Neural cell (in vitro differentiated cells): ENCODE results near the gene TSPO2. TPM values are rescaled to one million over a fixed set of nuclear protein-coding genes. Genes with fewer than 3 reads are reported as not detected.

Experiments used
- H2AFZ ChIP-seq: fragments of 200-600, 300-800 bp; sonication (generic), shearing (Covaris generic); 2 replicates; pipeline ENCODE4 v1.6.0; 2014; ENCODE audit warnings: low read depth, mild to moderate bottlenecking, antibody characterized with exemption, low read length, moderate library complexity
- H3F3A ChIP-seq: fragments of 200-600 bp; shearing (Covaris generic); 2 replicates; pipeline ENCODE4 v1.6.1; 2016; ENCODE audit warnings: mild to moderate bottlenecking, moderate library complexity, mixed read lengths, antibody characterized with exemption, low read length; ENCODE audit not compliant: insufficient read depth, poor library complexity, severe bottlenecking
- H3K27ac ChIP-seq: fragments of 200-600, 300-800 bp; sonication (generic), shearing (Covaris generic); 2 replicates; pipeline ENCODE4 v1.5.1; 2014; ENCODE audit warnings: mild to moderate bottlenecking, low read length, moderate library complexity
- H3K27me3 ChIP-seq: fragments of 300-800, 200-600 bp; sonication (generic), shearing (Covaris generic); 2 replicates; pipeline ENCODE4 v1.6.0; 2014; ENCODE audit warnings: mild to moderate bottlenecking, low read depth, low read length, moderate library complexity; ENCODE audit not compliant: insufficient read depth
- H3K36me3 ChIP-seq: fragments of 300-800, 200-600 bp; sonication (generic), shearing (Covaris generic); 2 replicates; pipeline ENCODE4 v1.5.1; 2014; ENCODE audit warnings: mild to moderate bottlenecking, antibody characterized with exemption, low read length, moderate library complexity; ENCODE audit not compliant: insufficient read depth
- H3K4me2 ChIP-seq: fragments of 300-800, 200-600 bp; sonication (generic), shearing (Covaris generic); 2 replicates; pipeline ENCODE4 v1.6.0; 2014; ENCODE audit warnings: mild to moderate bottlenecking, low read length
- H3K4me3 ChIP-seq: fragments of 300-800, 200-600 bp; sonication (generic), shearing (Covaris generic); 2 replicates; pipeline ENCODE4 v1.5.1; 2014; ENCODE audit warnings: mild to moderate bottlenecking, low read length, moderate library complexity
- H3K79me2 ChIP-seq: fragments of 200-600 bp; shearing (Covaris generic); replicated peaks from 2 replicates; pipeline ENCODE4 v1.6.0; 2014; ENCODE audit warnings: mild to moderate bottlenecking, low read length, moderate library complexity; ENCODE audit not compliant: insufficient read depth
- H3K9ac ChIP-seq: fragments of 300-800, 200-600 bp; sonication (generic), shearing (Covaris generic); 2 replicates; pipeline ENCODE4 v1.6.1; 2016; ENCODE audit warnings: mild to moderate bottlenecking, low read length, mixed read lengths
- H3K9me2 ChIP-seq: fragments of 200-600 bp; shearing (Covaris generic); 2 replicates; pipeline ENCODE4 v1.6.1; 2016; ENCODE audit warnings: mild to moderate bottlenecking, low read length, mixed read lengths; ENCODE audit not compliant: insufficient read depth
- H3K9me3 ChIP-seq: fragments of 200-600, 300-800 bp; sonication (generic), shearing (Covaris generic); 2 replicates; pipeline ENCODE4 v1.6.1; 2016; ENCODE audit warnings: mild to moderate bottlenecking, mixed run types, low read length, moderate library complexity, mixed read lengths
- H4K20me1 ChIP-seq: fragments of 200-600 bp; shearing (Covaris generic); 2 replicates; pipeline ENCODE4 v1.6.1; 2016; ENCODE audit warnings: mild to moderate bottlenecking, mixed run types; ENCODE audit not compliant: insufficient read depth
- CTCF ChIP-seq: fragments of 450-650 bp; IDR thresholded peaks from 2 replicates; pipeline ENCODE4 v1.5.1; 2014; ENCODE audit warnings: antibody characterized with exemption, mild to moderate bottlenecking, moderate library complexity; ENCODE audit not compliant: poor library complexity, severe bottlenecking
- EP300 ChIP-seq: fragments of 450-650 bp; conservative IDR thresholded peaks from 2 replicates; pipeline ENCODE4 v1.6.1; 2014; ENCODE audit warnings: antibody characterized with exemption, mild to moderate bottlenecking, moderate library complexity; ENCODE audit not compliant: poor library complexity, severe bottlenecking
- EZH2 ChIP-seq: fragments of 200-600, 300-800 bp; shearing (Covaris generic), sonication (generic); IDR thresholded peaks from 2 replicates; pipeline ENCODE4 v1.6.1; 2014; ENCODE audit warnings: antibody characterized with exemption, low read length, borderline replicate concordance, mild to moderate bottlenecking; ENCODE audit not compliant: insufficient read depth, poor library complexity, severe bottlenecking
- MXI1 ChIP-seq: fragments of 450-650 bp; conservative IDR thresholded peaks from 2 replicates; pipeline ENCODE4 v1.6.1; 2014; ENCODE audit warnings: antibody characterized with exemption, mild to moderate bottlenecking; ENCODE audit not compliant: poor library complexity, severe bottlenecking
- POLR2AphosphoS5 ChIP-seq: IDR thresholded peaks from 2 replicates; pipeline ENCODE4 v1.6.1; 2012
- RAD21 ChIP-seq: fragments of 450-650 bp; conservative IDR thresholded peaks from 2 replicates; pipeline ENCODE4 v1.6.1; 2014; ENCODE audit warnings: antibody characterized with exemption, mild to moderate bottlenecking, moderate library complexity
- REST ChIP-seq: IDR thresholded peaks from 2 replicates; pipeline ENCODE4 v1.6.1; 2012; ENCODE audit warnings: borderline replicate concordance
- SMC3 ChIP-seq: fragments of 450-650 bp; conservative IDR thresholded peaks from 2 replicates; pipeline ENCODE4 v1.6.1; 2014; ENCODE audit warnings: antibody characterized with exemption, mild to moderate bottlenecking, moderate library complexity; ENCODE audit not compliant: poor library complexity
- TAF1 ChIP-seq: IDR thresholded peaks from 2 replicates; pipeline ENCODE4 v1.6.1; 2012; ENCODE audit warnings: low read depth
- polyA plus RNA-seq: library from polyadenylated mRNA; depleted of rRNA; stranded (reverse); fragments of >200 nt; gene quantifications from 2 replicates; pipeline ENCODE4 v1.2.3, GENCODE V29; 2014

Gene TSPO2
- polyA plus RNA-seq, 1 donor from 2014 or later, result not detected

GRCh38 chr6:40997234-40997957 is 44.9 kb upstream of the TSPO2 start:
- no peak overlapping the region for H3K4me2 ChIP-seq
- peaks cover 34% of the 10 kb centered on the region for H3K27me3 ChIP-seq
- TF ChIP-seq SMC3, result no peak
- no peak for TF ChIP-seq POLR2AphosphoS5
- no peak for TF ChIP-seq TAF1
- TF ChIP-seq EZH2, result no peak
- no peak for TF ChIP-seq CTCF
- TF ChIP-seq RAD21, result no peak
- no peak for TF ChIP-seq EP300
- no peak for TF ChIP-seq MXI1
- no peak for TF ChIP-seq REST
- H3K79me2 ChIP-seq, result no peaks in the 10 kb centered on the region
- no peak overlapping the region for H2AFZ ChIP-seq
- H3K9me3 ChIP-seq, result no peaks in the 10 kb centered on the region
- H4K20me1 ChIP-seq, result no peaks in the 10 kb centered on the region
- no peaks in the 10 kb centered on the region for H3K36me3 ChIP-seq
- H3K4me3 ChIP-seq, result no peak overlapping the region
- H3K27ac ChIP-seq, result no peak overlapping the region
- no peak overlapping the region for H3K9ac ChIP-seq
- no peaks in the 10 kb centered on the region for H3F3A ChIP-seq
- no peaks in the 10 kb centered on the region for H3K9me2 ChIP-seq

- Histone ChIP-seq H3F3A (no peaks in the 10 kb centered on the region), H3K9me2 (no peaks in the 10 kb centered on the region), H3K79me2 (no peaks in the 10 kb centered on the region), H3K4me2 (no peak overlapping the region), H3K4me3 (no peak overlapping the region), H3K9me3 (no peaks in the 10 kb centered on the region), H4K20me1 (no peaks in the 10 kb centered on the region), H2AFZ (no peak overlapping the region), H3K27me3 (peaks cover 30% of the 10 kb centered on the region), H3K36me3 (no peaks in the 10 kb centered on the region), H3K9ac (no peak overlapping the region), H3K27ac (no peak overlapping the region)
- TF ChIP-seq POLR2AphosphoS5, result no peak
- TF ChIP-seq MXI1, result no peak
- no peak for TF ChIP-seq RAD21
- no peak for TF ChIP-seq CTCF
- no peak for TF ChIP-seq REST
- TF ChIP-seq EP300, result no peak
- TF ChIP-seq TAF1, result no peak
- TF ChIP-seq EZH2, result no peak
- TF ChIP-seq SMC3, result no peak
Measured at GRCh38 chr6:40998661-40999060, 43.6 kb upstream of the TSPO2 start.
